Activated CD8-positive, alpha-beta memory T cell treated with anti-CD3 and anti-CD28 coated beads, Interleukin-2, amount 50 U/mL, for 1 hour (primary cell): ENCODE results near the gene ZFR2.
A peak's percentile ranks its signal among the peaks of the same experiment; 100 is the strongest.

Source experiments
- DNase-seq: peaks from one replicate; pipeline ENCODE4 v3.0.0-alpha.2; 2020; ENCODE audit errors: extremely low read depth

The ZFR2 gene

DNA sequence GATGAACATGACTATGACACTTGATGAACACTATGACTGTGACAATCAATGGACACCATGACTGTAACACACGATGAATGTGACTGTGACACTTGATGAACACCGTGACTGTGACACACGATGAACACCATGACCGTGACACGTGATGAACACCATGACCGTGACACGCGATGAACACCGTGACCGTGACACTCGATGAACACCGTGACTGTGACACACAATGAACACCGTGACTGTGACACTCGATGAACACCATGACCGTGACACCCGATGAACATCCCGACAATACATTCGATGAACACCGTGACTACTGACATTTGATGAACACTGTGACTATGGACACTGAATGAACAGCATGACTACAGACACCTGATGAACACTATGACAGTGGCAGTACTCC lies 30.9 kb downstream of the ZFR2 start:
- no peak for DNase-seq

DNA sequence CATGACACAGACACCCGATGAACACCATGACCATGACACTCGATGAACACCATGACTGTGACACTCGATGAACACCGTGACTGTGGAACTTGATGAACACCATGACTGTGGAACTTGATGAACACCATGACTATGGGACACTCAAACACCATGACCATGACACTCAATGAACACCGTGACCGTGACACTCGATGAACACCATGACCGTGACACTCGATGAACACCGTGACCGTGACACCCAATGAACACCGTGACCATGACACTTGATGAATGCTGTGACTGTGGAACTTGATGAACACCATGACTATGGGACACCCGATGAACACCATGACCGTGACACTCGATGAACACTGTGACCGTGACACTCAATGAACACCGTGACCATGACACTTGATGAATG lies 31.5 kb downstream of the ZFR2 start:
- no peak for DNase-seq

DNA sequence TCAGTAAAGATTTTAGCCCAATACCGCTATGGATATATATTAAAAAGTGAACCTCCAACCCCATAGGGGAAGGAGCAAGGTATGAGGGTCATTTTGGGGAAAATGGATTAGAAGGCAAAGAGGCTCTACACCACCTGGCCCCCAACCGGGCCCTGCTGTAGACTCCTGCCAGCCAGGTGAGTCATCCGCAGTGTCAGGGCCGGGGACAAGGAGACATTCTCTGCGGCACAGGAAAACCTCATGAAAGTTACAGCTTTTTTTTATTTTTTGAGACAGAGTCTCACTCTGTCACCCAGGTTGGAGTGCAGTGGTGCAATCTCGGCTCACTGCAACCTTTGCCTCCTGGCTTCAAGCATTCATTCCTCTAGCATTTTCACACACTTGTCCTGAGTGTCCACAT lies 32.0 kb downstream of the ZFR2 start:
- no peak for DNase-seq

DNA sequence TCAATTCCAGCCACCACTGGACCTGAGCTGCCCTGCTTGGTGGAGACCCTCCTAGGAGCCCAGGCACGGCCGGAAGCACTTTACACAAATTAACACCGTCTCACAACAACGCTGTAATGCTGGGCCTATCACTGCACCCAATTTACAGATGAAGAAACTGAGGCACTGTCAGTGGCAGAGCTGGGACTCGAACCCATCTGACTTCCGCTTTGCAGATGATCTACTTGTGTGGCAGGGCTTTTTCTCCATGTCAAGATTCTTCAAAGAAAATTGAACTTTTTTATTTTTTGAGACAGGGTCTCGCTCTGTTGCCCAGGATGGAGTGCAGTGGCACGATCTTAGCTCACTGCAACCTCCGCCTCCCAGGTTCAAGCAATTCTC lies 33.8 kb downstream of the ZFR2 start:
- no peak for DNase-seq

DNA sequence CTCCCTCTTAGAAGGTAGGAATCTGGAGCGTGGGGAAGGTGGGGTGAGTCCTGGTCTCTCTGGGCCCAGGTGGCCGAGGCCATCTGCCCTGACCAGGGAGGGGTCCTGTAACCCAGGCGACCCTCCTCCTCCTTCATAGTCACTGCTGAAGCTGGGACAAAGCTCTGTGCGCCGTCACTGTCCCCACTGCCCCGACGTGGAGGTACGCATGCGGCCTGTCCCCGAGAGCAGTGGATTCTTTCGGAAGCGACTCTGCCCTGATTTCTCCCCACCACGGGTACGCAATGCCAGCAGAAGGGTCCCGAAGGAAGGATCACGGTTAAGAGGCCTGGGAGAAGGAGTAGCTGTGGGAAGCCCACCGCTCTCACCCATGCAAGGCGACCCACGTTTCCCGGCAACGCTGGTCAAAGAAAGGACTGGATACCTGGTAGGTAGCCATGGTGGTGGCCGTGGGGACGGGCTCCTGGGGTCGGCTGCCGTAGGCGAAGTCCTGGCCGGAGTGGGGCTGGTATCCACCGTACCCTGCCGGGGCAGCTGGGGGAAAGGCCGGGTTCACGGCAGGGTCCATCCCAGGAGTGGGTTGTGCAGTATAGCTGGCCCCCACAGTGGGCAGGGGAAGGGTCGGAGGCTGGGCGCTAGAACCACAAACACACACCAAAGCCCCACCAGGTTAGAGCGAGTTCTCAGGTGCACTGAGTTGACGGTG lies 34.3 kb downstream of the ZFR2 start:
- DNase-seq = no peak

DNA sequence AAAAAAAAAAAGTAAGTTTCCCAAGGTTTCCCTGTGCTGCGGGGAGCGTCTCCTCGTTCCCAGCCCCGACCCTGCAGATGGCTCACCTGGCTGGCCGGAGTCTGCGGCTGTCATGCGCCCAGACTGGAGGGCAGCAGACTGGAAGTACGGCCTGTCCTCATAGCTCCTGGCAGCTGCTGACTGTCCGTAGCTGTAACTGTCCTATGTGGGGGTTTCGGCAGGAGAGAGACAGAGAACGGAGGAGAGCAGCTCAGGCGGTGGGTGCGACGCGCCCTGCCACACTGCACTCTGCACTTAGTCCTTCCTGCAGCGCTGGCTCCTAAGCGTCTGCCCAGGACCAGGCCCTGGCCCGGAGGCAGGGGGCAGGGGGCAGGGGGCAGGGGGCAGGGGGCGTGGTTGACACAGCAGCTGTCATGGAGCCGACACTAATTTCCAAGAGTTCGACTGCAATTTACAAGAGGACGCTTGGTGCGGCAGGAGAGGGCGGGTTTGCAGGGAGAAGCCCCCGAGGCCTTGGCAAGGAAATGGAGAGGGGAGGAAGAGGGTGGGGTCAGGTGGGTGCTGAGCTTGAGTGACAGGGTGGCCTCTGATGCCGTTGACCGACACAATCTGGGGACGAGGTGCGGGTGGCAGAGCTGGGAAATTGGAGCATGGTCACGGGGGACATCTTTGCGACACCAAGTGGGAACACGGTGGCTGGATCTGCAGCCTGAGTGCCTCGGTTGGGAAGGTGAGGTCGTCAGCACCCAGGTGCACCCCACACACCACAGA lies 35.1 kb downstream of the ZFR2 start:
- no peak for DNase-seq

DNA sequence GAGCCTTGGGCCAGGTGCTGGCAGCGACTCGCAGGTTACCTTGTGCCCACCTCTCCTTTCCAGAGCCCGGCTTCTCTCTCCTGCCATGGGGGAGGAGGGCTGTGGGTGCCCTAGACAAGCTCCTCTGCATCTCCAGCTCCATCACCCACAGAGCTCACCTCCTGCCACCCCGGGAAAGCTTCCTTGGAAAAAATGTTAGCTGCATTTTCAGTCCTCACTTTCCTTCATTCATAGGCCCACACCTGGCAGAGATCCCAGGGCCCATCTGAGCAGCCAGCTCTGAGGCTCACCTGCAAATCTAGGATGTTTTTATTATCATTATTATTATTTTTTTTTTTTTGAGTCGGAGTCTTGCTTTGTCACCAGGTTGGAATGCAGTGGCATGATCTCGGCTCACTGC lies 36.8 kb downstream of the ZFR2 start:
- no peak for DNase-seq

DNA sequence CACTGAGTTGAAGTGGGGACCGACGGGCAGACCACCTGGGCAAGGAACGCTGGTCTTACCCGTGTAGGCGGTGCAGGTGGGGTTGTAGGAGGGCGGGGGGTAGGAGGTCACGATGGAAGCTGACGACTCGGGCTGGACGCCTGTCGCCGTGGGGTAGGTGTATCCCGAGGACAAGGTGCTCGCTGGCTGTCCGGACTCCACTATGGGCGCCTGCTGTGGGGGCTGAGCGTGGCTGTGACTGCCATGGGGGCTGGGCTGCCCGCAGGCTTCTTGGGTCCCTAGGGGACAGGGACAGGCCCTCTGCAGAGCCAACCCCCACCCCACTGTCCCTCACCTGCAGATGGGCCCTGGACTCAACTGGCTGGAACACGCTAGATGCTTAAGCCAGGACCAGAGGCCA lies 37.2 kb downstream of the ZFR2 start:
- DNase-seq = no peak

DNA sequence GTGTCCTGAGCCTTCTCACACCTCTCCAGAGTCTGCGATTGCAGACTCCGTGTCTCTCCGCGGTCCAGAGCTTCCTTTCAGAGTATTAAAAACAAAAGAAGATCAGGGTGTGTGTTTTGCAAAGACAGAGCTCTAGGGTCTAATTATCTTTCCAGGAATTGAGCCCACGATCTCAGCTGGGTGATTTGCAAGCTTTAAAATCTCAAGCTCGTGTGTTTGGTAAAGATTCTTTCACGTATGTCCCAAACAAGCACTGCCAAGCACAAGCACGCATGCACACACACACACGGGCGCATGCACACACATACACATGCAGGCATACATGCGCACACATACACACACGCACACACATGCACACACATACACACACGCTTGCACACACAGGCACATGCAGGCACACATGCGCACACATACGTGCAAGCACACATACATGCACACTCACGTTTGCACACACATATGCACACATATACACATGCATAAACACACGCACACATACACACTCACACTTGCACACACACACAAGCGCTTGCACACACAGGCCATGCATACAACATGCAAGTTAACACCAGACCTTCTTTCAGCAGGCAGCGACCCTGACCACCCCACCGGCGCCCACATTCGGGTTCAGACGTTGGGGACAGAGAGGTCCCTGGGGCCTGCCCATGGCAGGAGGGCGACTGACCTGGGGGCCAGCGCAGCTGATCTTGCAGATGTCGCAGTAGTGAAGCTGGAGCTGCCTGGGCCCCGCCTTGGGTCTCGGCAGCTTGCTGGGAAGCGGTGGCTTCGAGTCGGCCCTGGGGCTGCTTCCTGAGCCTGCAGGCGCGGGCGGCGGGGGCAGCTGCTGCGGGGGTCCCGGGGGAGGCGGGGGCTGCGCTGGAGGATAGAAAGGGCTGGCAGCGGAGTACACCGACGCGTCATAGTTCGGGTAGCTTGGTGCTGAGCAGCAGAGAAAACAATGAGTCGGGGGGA lies 37.9 kb downstream of the ZFR2 start:
- DNase-seq = no peak

DNA sequence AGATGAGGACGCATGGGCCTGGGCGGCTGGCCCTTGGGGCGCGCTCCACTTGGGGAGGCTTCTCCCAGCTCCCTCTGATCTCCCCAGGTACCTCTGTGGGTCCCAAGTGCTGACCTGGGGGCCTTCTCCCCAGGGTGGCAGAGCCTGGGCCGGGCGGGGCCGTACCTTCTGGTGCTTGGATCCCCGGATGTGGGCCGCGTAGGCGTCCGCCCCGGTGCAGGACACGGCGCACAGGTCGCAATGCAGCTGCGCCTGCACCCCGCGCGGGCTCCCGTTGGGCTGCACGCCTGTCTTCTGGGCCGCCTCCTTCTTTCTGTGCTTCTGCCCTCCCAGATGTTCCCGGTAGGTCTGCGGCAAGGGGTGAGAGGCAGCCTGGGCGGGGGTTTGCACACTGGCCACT lies 41.5 kb downstream of the ZFR2 start:
- DNase-seq = no peak

DNA sequence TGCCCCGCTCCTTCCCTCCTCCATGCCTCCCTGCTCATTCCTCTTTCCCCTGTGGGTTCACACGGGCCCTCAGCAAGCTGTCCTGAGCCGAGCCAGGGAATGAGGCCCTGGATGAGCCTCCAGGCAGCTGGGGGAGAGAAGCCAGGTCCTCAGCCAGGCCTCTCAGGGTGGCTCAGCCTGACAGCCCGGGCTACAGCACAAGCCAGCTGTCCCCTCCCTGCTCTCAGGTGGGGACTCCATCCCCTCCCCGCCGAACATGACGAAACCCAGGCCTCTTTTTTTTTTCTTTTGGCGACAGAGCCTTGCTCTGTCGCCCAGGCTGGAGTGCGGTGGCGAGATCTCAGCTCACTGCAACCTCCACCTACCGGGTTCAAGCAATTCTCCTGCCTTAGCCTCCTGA lies 42.7 kb downstream of the ZFR2 start:
- no peak for DNase-seq

DNA sequence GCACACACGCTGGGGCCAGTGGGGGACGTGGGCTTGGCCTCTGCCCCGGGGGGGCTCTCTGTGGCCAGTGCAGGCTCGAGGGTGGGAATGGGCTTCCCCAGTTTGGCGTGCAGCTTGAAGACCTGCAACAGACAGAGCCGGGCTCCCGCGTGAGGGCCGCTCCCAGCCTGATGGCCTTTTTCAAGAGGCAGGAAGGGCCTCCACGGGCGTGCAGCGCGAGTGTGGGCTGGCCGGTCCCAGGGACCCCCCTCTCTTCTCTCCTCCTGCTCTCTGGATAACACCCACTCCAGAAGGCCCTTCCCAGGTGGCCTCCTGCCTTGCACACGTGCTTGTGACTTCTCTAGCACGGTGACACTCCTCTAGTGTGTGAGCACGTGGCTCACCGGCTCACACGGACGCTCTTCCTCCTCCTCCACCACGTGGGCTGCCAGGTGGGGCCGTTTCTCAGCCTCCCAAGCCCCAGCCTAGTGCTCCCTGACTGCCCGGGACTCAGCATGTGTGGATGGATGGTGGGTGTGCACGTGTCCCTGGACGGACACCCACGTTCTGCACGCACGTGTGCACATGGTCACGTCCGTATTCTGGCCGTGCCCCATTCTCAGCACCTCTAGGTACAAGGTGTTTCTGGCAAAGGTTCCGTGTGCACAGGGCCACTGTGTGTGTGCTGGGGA lies 43.4 kb downstream of the ZFR2 start:
- no peak for DNase-seq

DNA sequence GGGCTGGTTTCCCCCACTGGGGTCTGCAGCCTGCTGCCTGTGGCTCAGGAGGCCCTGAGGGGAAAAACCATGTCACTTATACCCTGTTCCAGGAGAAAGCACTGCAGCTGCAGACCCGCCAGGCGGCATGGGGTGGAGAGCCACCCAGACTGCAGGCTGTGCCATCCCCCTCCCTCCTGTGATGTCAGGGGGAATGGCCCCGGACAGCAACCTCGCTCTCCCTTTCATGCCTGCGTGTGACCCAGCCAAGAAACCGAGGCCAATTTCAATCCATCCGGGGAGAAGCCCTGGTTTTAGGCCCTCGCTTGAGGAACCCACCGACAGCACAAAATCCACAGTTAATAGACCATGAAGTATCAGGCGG lies 45.5 kb downstream of the ZFR2 start:
- no peak for DNase-seq

DNA sequence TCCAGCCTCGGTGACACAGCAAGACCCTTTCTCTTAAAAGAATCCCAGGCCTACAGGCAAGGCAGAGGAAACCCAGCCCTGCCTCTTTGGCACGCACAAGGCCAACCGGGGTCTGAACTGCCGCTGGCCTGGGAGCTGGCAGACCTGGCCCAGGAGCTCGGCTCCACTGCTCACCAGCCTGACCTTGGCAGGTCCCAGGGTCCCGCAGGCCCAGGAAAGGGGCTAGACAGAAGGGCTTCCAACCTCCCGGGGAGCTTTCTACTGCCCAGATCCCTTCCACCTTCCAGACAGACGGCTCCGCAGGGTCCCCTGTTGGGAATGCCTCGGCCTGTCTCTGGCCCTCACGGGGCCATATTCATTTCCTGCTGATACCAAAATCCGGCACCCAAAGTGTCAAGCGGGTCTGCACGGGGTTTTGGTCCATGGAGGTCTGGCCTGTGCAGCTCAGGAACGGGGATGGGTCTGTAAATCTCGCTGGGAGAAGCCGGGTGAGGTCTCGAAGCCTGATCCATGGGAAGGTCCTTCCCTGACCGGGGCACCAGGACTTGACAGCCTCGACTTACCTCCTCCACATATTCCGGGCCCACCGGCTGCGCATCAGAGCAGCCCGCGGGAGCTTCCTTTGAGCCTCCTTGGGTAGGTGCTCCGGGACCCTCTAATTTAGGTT lies 46.0 kb downstream of the ZFR2 start:
- DNase-seq = no peak

DNA sequence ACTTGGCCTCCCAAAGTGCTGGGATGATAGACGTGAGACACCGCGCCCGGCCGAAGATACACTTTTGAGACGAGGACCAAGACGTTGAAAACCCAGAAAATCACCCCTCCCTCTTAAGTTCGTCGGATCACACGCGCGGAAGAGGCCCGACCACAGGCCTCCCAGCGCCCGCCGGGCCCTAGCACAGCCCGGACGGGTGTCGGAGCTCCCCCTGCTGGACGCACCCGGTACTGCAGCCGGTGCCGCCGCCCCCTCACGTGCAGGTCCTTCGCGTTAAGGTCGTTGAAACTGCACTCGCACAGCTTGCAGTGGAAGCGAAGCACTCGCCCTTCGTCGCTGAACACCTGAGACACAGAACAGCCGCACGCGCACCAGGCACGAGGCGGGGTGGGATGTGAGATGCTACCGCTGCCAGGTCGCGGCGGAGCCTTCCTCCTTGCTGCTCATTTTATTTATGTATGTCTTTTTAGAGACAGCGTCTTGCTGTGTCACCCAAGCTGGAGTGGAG lies 46.9 kb downstream of the ZFR2 start:
- DNase-seq = peak; percentile 54

DNA sequence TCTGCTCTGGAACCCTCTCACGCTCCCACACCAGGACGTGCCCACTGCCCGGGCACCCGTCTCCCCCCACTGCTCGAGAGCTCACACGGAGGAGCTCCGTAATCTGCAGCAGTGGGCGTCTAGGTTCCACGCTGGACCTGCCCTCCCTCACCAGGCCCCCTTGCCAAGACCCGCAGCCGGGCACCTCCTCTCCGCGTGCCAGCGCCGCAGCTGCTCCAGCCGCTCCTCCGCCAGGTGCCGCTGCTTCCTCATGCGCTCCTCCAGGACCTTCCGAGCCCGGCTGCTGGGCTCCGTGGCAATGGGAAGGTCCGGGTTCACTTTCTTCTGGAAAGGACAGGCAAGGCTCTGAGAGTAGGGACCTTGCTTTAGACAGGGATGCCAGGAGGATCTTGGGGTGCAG lies 47.7 kb downstream of the ZFR2 start:
- DNase-seq = no peak

DNA sequence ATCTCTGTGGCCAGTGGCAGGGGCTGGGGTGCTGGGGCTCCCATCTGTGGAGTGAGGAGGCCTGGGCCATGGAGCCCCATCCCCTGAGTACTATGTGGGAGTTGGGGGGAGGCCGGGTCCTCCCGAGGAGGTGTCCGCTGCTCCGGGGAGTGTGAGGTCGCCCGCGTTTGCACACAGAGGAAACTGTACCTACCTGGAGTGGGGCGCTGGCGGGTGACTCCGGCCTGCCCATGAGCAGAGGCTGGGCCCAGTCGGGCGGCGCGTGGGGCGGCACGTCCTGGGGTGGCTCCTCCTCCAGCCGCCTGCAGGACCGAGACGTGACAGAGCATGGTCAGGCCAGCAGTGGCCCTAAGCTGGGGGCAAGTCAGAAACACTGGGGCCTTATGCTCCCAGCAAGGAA lies 48.8 kb downstream of the ZFR2 start:
- DNase-seq = no peak

DNA sequence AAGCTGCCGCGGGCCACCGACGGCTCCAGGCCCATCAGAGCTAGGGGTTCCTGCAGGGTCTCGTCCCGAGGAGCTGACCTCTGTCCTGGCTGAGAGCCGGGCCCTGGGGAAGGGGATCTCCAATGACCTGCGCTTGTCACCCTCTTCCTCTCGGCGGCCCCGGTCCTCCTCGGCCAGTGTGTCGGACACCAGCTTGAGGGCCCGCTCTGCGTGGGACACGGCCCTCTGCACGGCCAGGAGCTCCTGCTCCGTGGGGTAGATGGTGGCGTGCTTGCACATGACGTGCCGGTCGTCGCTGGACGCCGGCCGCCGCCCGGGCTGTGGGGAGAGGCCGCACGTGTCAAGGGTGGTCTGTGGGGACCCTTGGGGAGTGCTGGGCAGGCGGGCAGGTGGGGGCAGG lies 49.9 kb downstream of the ZFR2 start:
- no peak for DNase-seq

DNA sequence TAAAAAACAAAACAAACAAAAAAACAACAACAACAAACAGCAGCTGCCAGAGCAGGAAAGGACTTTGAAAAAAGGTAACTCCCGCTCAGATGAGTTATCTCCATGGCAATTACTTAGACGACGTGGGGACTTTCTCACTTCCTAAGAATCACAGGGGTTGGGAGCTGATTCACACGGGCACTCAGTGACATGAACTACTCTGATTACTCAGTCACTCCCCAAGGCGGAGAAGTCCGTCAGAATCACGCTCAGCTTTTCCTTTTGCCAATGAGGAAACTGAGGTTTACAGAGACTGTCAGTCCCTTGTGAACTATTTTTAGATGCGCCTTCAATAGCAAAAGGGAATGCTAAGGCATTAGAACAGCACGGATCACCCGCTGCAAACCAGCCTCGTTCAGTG lies 50.4 kb downstream of the ZFR2 start:
- DNase-seq = no peak

DNA sequence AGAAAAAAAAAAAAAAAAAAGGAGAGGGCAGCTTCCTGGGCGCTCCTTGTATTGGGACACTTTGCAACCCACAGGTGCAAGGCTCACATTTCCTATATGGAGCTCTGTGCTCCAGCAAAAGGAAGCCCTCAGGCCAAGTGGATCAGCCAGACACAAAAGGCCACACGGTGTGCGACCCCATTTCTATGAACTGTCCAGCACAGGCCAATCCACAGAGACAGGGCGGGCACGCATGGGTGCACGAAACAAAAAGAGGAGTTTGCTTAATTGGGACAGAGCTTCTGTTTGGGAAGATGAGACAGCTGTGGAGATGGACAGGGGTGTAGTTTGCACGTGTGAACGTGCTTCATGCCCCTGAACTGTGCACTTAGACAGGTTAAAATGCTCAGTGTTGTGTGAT lies 51.1 kb downstream of the ZFR2 start:
- DNase-seq = no peak

DNA sequence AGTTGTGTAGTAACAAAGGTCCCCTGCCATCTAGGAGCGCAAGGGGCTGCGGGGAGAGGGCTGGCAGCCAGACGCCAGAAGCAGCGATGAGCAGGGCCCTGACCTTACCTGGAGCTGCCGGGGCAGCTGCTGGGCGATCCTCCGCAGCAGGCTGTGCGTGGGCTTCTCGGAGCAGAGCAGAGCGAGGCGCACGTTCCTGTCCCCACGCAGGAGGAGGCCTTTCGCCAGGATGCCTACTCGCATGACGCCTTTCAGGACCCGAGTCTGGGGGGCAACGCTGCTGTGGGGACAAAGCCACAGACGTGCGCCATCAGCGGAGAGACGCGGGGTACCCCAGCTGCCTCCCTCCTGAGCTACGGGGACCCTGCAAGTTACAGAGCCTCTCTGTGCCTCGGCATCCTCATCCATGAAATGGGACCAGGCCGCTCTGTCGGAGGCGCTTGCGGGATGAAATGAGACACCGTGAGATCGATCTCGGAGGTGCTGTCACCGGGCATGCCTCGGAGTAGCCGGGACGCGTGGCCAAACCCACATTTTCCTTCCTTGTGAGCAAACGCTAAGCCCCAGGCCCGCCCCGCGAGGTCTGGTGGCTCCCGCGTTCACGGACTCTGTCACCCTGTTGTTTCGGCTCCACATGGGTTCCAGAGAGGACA lies 52.1 kb downstream of the ZFR2 start:
- DNase-seq = no peak
